ENCODE data around the gene KCNQ1OT1. TPM values are rescaled to one million over a fixed set of nuclear protein-coding genes. Genes with fewer than 3 reads are reported as not detected.

Gene KCNQ1OT1
- total RNA-seq, 1 experiment from 2014 or later = 2.7 TPM

DNA sequence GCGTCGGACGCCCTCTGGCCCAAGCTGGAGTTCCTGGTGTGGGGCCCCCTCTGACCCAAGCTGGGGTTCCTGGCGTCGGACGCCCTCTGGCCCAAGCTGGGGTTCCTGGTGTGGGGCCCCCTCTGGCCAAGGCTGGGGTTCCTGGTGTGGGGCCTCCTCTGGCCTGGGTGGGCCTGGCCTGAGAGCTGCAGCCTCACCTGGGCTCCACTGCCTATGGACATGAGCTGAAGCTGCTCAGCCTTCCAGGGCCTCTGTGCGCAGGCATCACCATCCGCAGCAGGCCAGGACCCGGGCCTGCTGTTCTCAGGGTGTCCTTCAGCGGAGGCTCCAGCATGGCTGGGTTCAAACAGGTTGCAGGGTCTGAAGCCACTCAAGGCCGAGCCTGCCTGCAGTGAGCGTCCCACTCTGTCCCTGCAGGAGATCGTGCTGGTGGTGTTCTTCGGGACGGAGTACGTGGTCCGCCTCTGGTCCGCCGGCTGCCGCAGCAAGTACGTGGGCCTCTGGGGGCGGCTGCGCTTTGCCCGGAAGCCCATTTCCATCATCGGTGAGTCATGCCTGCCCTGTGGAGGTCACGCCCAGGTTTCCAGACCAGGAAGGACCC, 129.5 kb downstream of the KCNQ1OT1 start:
- Histone ChIP-seq H3K9me3 (ENCODE audit: low read length) (no peaks in the 10 kb centered on the region), H2AFZ (ENCODE audit: low read length) (no peak overlapping the region), H3K9me2 (replicated peaks; ENCODE audit: insufficient read depth, low read length) (no peaks in the 10 kb centered on the region), H3K4me1 (ENCODE audit: low read length) (no peaks in the 10 kb centered on the region), H3K79me2 (ENCODE audit: low read length) (no peaks in the 10 kb centered on the region), H3K9ac (ENCODE audit: low read length) (no peak overlapping the region), H3K27me3 (ENCODE audit: low read length) (no peaks in the 10 kb centered on the region), H3K36me3 (ENCODE audit: insufficient read depth, low read length) (no peaks in the 10 kb centered on the region), H3K4me2 (ENCODE audit: low read depth, low read length, poor library complexity, severe bottlenecking) (no peak overlapping the region), H3K27ac (ENCODE audit: low read length) (no peak overlapping the region), H4K20me1 (ENCODE audit: insufficient read depth, low read depth, low read length) (no peaks in the 10 kb centered on the region), H3K4me3 (ENCODE audit: low read length) (no peak overlapping the region)
- no peak for DNase-seq

DNA sequence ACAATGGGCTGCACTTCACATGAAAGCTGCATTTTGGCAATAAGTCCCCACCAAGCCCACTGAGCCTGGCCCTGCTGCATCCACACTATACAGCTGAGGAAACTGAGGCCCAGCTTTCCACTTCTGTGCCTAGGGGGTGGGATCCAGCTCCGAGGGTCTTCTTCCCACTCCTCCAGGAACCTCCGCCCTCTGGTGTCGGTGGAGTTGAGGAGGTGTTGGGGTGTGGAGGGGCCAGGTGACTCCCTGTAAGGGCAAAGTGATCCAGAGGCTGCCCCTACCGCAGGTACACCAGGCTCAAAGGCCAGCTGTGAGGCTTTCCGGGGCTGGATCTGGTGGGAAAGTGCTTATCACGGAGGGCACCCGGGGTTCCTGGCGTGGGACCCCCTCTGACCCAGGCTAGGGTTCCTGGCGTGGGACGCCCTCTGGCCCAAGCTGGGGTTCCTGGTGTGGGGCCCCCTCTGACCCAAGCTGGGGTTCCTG, 130.0 kb downstream of the KCNQ1OT1 start:
- no peak overlapping the region for H3K27ac ChIP-seq (ENCODE audit: low read length)
- no peaks in the 10 kb centered on the region for H3K4me1 ChIP-seq (ENCODE audit: low read length)
- H3K4me2 ChIP-seq (ENCODE audit: low read depth, low read length, poor library complexity, severe bottlenecking) = no peak overlapping the region
- H3K4me3 ChIP-seq (ENCODE audit: low read length) = no peak overlapping the region
- DNase-seq = no peak
- no peaks in the 10 kb centered on the region for H4K20me1 ChIP-seq (ENCODE audit: insufficient read depth, low read depth, low read length)
- H2AFZ ChIP-seq (ENCODE audit: low read length) = no peak overlapping the region
- H3K9me2 ChIP-seq (replicated peaks; ENCODE audit: insufficient read depth, low read length) = no peaks in the 10 kb centered on the region
- no peaks in the 10 kb centered on the region for H3K9me3 ChIP-seq (ENCODE audit: low read length)
- no peaks in the 10 kb centered on the region for H3K79me2 ChIP-seq (ENCODE audit: low read length)
- H3K36me3 ChIP-seq (ENCODE audit: insufficient read depth, low read length) = no peaks in the 10 kb centered on the region
- H3K9ac ChIP-seq (ENCODE audit: low read length) = no peak overlapping the region
- no peaks in the 10 kb centered on the region for H3K27me3 ChIP-seq (ENCODE audit: low read length)

DNA sequence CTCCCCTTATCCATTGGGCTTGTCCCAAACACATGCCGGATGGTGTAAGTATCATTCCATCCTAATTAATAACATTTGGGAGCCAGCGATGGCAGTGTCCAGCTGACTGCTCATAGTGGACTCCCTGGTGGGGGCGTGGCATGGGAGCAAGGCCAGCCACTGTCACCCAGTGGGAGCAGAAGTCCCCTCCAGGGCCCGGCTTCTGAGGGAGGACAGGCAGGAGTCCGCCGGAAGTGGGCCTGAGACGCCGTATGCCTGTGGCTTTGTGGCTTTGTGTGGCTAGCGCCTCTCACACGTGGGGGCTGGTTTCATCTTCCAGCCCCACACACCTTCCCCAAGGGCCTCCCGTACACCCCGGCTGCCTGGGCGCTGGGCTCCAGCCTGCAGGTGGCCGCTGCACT, 130.5 kb downstream of the KCNQ1OT1 start:
- Histone ChIP-seq H3K4me3 (ENCODE audit: low read length) (no peak overlapping the region), H3K27ac (ENCODE audit: low read length) (no peak overlapping the region), H3K27me3 (ENCODE audit: low read length) (no peaks in the 10 kb centered on the region), H4K20me1 (ENCODE audit: insufficient read depth, low read depth, low read length) (no peaks in the 10 kb centered on the region), H3K9ac (ENCODE audit: low read length) (no peak overlapping the region), H3K9me3 (ENCODE audit: low read length) (no peaks in the 10 kb centered on the region), H3K79me2 (ENCODE audit: low read length) (no peaks in the 10 kb centered on the region), H3K4me1 (ENCODE audit: low read length) (no peaks in the 10 kb centered on the region), H3K36me3 (ENCODE audit: insufficient read depth, low read length) (no peaks in the 10 kb centered on the region), H3K4me2 (ENCODE audit: low read depth, low read length, poor library complexity, severe bottlenecking) (no peak overlapping the region), H2AFZ (ENCODE audit: low read length) (no peak overlapping the region), H3K9me2 (replicated peaks; ENCODE audit: insufficient read depth, low read length) (no peaks in the 10 kb centered on the region)
- DNase-seq = no peak

DNA sequence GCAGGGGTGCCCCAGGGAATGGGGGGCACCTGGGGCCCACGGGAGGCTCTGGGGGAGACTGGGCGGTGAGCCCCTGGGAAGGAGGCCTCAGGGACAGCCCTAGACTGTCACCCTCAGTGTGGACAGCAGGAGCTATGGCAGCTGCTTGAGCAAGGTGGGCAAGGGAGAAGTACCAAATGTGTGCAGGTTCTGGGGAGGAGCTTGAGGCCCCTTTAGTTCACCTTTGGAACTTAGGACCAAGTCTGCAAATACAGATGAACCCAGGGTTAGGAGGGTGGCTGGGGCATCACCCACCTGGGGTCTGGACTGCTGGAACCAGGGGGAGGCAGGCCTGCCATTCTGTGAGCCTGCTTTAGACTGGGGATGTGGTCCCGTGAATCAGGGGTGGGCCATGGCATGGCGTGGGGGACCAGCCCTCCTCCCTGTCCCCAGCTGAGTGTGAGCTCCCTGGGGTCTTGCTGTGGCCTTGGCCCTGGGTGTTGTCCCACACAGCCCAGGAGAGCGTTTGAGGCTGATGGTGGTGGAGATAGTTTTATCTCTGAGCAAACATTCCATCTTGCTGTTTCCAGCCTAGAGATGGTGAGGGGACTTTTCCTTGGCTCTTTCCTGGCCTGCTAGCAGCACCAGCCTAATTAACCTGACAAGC, 132.6 kb downstream of the KCNQ1OT1 start:
- no peaks in the 10 kb centered on the region for H3K9me3 ChIP-seq (ENCODE audit: low read length)
- no peaks in the 10 kb centered on the region for H3K4me1 ChIP-seq (ENCODE audit: low read length)
- no peak overlapping the region for H3K4me2 ChIP-seq (ENCODE audit: low read depth, low read length, poor library complexity, severe bottlenecking)
- H2AFZ ChIP-seq (ENCODE audit: low read length) = no peak overlapping the region
- no peak for DNase-seq
- H4K20me1 ChIP-seq (ENCODE audit: insufficient read depth, low read depth, low read length) = no peaks in the 10 kb centered on the region
- no peaks in the 10 kb centered on the region for H3K79me2 ChIP-seq (ENCODE audit: low read length)
- no peak overlapping the region for H3K9ac ChIP-seq (ENCODE audit: low read length)
- H3K9me2 ChIP-seq (replicated peaks; ENCODE audit: insufficient read depth, low read length) = no peaks in the 10 kb centered on the region
- H3K4me3 ChIP-seq (ENCODE audit: low read length) = no peak overlapping the region
- H3K36me3 ChIP-seq (ENCODE audit: insufficient read depth, low read length) = no peaks in the 10 kb centered on the region
- no peak overlapping the region for H3K27ac ChIP-seq (ENCODE audit: low read length)
- no peaks in the 10 kb centered on the region for H3K27me3 ChIP-seq (ENCODE audit: low read length)

DNA sequence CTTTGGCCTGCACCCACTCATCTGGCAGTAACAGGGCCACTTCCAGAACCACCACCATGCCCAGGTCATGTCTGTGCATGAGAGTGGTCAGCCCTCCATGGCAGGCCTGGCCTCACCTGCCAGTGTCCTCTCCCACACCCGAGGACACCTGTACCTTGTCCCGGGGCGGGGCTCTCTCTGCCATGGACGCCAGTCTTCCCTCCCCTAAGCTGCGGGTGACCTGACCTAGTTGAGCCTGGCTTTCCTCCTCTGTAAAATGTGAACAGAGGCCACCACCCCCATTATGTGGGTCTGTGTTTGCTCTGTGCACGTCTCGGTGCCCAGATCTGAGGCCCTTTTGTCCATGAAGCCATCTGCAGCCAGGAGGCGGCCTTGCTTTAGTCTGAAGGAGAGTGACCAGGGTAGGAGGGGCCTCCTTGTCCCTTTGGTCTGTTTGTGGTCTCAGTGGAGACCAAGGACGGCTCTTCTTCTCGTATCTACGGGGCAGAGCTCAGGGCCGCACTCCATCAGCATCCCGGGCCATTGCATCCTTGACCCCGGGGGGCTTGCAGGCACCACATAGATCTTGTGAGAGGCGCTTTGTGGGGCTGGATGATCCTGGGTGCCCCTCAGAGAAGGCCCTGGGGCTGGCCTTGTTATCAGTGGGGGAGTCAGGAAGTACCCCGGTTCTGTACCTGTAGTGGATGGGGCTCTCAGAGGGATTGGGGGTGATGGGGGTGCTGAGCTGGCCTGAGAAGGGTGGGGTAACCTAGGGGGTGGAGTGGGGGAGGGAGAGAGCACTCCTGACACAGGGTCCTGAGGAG, 133.4 kb downstream of the KCNQ1OT1 start:
- DNase-seq = no peak
- Histone ChIP-seq H3K9ac (ENCODE audit: low read length) (no peak overlapping the region), H3K27me3 (ENCODE audit: low read length) (no peaks in the 10 kb centered on the region), H4K20me1 (ENCODE audit: insufficient read depth, low read depth, low read length) (no peaks in the 10 kb centered on the region), H3K27ac (ENCODE audit: low read length) (no peak overlapping the region), H3K36me3 (ENCODE audit: insufficient read depth, low read length) (no peaks in the 10 kb centered on the region), H2AFZ (ENCODE audit: low read length) (no peak overlapping the region), H3K4me1 (ENCODE audit: low read length) (no peaks in the 10 kb centered on the region), H3K9me3 (ENCODE audit: low read length) (no peaks in the 10 kb centered on the region), H3K4me3 (ENCODE audit: low read length) (no peak overlapping the region), H3K79me2 (ENCODE audit: low read length) (no peaks in the 10 kb centered on the region), H3K9me2 (replicated peaks; ENCODE audit: insufficient read depth, low read length) (no peaks in the 10 kb centered on the region), H3K4me2 (ENCODE audit: low read depth, low read length, poor library complexity, severe bottlenecking) (no peak overlapping the region)

DNA sequence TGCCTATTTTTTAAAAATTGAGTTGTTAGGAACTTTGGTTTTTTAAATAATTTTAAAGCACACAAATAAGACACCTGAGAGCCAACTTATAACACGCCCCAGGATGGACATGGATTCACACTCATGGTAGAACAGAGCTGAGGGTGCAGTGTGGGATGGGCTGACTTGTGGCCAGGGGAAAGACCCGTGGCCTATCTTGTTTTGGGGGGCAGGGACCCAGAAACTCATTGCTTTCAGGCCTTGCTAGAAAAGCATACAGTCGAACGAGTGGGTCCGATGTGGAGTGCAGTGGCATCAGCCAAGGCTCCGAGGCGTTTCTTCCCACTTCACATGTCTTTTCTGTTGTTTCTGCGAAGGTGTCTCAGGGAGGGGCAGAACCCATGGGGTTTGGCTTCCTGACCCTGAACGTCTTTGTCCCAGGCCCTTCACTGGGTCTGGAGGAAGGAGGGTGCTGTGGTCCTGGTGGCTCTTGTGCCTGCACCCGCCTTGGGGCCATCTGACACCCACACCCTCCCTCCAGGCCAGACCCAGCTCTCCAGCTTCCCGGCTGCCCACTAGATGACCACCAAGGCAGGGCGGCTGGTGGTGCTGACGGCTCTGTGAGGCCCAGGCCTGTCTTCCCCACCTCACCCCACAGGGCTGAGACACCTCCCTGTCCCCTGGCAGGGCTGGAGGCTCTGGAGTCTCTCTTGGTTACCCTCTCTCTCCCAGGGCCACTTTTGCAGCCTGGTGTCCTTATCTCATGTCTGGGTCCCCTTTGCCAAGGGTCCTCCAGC, 134.2 kb downstream of the KCNQ1OT1 start:
- Histone ChIP-seq H3K27ac (ENCODE audit: low read length) (no peak overlapping the region), H3K9ac (ENCODE audit: low read length) (no peak overlapping the region), H3K4me3 (ENCODE audit: low read length) (no peak overlapping the region), H3K4me2 (ENCODE audit: low read depth, low read length, poor library complexity, severe bottlenecking) (no peak overlapping the region), H3K4me1 (ENCODE audit: low read length) (no peaks in the 10 kb centered on the region), H4K20me1 (ENCODE audit: insufficient read depth, low read depth, low read length) (no peaks in the 10 kb centered on the region), H3K79me2 (ENCODE audit: low read length) (no peaks in the 10 kb centered on the region), H3K36me3 (ENCODE audit: insufficient read depth, low read length) (no peaks in the 10 kb centered on the region), H3K9me2 (replicated peaks; ENCODE audit: insufficient read depth, low read length) (no peaks in the 10 kb centered on the region), H3K9me3 (ENCODE audit: low read length) (no peaks in the 10 kb centered on the region), H3K27me3 (ENCODE audit: low read length) (no peaks in the 10 kb centered on the region), H2AFZ (ENCODE audit: low read length) (no peak overlapping the region)
- no peak for DNase-seq

DNA sequence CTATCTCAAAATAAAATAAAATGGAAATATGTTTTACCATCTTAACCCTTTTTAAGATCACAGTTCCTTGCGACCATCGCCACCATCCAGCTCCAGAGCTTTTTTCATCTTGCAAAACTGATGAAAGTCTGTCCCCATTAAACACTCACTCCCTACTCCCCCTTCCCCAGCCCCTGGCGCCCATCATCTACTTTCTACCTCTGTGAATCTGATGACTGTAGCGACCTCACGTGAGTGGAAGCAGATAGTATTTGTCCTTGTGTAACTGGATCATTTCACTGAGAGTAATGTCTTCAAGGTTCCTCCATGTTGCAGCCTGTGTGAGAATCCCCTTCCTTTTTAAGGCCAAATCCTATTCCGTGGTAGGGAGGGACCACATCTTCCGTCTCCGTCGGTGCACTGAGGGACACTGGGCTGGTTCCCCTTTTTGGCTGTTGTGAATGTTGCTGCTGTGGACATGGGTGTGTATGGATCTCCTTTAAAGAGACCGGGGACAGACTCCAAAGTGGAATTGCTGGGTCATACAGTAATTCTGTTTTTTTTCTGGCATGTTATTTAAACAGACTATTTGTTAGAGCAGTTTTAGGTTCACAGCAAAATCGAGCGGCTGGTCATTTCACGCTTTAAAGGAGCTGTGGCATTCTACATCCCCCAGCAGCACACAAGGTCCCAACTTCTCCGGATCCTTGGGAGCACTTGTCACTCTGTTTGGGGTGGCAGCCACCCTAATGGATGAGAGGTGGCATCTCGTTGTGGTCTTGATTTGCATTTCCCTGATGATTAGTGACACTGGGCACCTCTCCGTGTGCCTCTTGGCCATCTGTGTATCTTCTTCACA, 135.0 kb downstream of the KCNQ1OT1 start:
- Histone ChIP-seq H3K9me2 (replicated peaks; ENCODE audit: insufficient read depth, low read length) (no peaks in the 10 kb centered on the region), H2AFZ (ENCODE audit: low read length) (no peak overlapping the region), H3K36me3 (ENCODE audit: insufficient read depth, low read length) (no peaks in the 10 kb centered on the region), H4K20me1 (ENCODE audit: insufficient read depth, low read depth, low read length) (no peaks in the 10 kb centered on the region), H3K27ac (ENCODE audit: low read length) (no peak overlapping the region), H3K79me2 (ENCODE audit: low read length) (no peaks in the 10 kb centered on the region), H3K9ac (ENCODE audit: low read length) (no peak overlapping the region), H3K4me3 (ENCODE audit: low read length) (no peak overlapping the region), H3K9me3 (ENCODE audit: low read length) (no peaks in the 10 kb centered on the region), H3K4me2 (ENCODE audit: low read depth, low read length, poor library complexity, severe bottlenecking) (no peak overlapping the region), H3K27me3 (ENCODE audit: low read length) (no peaks in the 10 kb centered on the region), H3K4me1 (ENCODE audit: low read length) (no peaks in the 10 kb centered on the region)
- no peak for DNase-seq

All from Karpas-422 (cell line).